Osteoblast (primary cell): ENCODE measurements around the gene CTDSPL2. TPM values are rescaled to one million over a fixed set of nuclear protein-coding genes. Genes with fewer than 3 reads are reported as not detected.

ENCODE experiments used
- DNase-seq: peaks from one replicate; pipeline ENCODE4 v3.0.0; 2011; ENCODE audit warnings: low spot score, mixed read lengths; ENCODE audit not compliant: insufficient read length; ENCODE audit errors: missing footprints
- H2AFZ ChIP-seq: 2 replicates; pipeline ENCODE4 v1.6.0; 2011; ENCODE audit warnings: mild to moderate bottlenecking, low read length
- H3K27ac ChIP-seq: 2 replicates; pipeline ENCODE4 v1.5.1; 2011; ENCODE audit warnings: mild to moderate bottlenecking, low read depth, low read length, moderate library complexity
- H3K27me3 ChIP-seq: 2 replicates; pipeline ENCODE4 v1.6.0; 2012; ENCODE audit warnings: mild to moderate bottlenecking, control low read depth, inconsistent platforms, low read length, moderate library complexity; ENCODE audit not compliant: insufficient read depth
- H3K36me3 ChIP-seq: 2 replicates; pipeline ENCODE4 v1.5.1; 2011; ENCODE audit warnings: mild to moderate bottlenecking, low read length, control low read depth, moderate library complexity; ENCODE audit not compliant: insufficient read depth
- H3K4me1 ChIP-seq: 2 replicates; pipeline ENCODE4 v1.5.1; 2011; ENCODE audit warnings: mild to moderate bottlenecking, low read length, control low read depth, moderate library complexity; ENCODE audit not compliant: insufficient read depth
- H3K4me2 ChIP-seq: 2 replicates; pipeline ENCODE4 v1.6.0; 2011; ENCODE audit warnings: mild to moderate bottlenecking, low read length; ENCODE audit not compliant: insufficient read depth
- H3K4me3 ChIP-seq: fragments of 200-600 bp; sonication (generic); 3 replicates; pipeline ENCODE4 v1.5.1; 2012; ENCODE audit warnings: mild to moderate bottlenecking, low read length, inconsistent platforms; ENCODE audit not compliant: insufficient read depth
- H3K79me2 ChIP-seq: 2 replicates; pipeline ENCODE4 v1.6.0; 2012; ENCODE audit warnings: mild to moderate bottlenecking, low read length, control low read depth, inconsistent platforms; ENCODE audit not compliant: insufficient read depth
- H3K9me3 ChIP-seq: 2 replicates; pipeline ENCODE4 v1.5.1; 2011; ENCODE audit warnings: low read depth, low read length, control low read depth
- H4K20me1 ChIP-seq: 2 replicates; pipeline ENCODE4 v1.6.0; 2012; ENCODE audit warnings: mild to moderate bottlenecking, low read length, control low read depth; ENCODE audit not compliant: insufficient read depth
- CTCF ChIP-seq: IDR thresholded peaks from 2 replicates; pipeline ENCODE4 v1.5.1; 2011; ENCODE audit warnings: mild to moderate bottlenecking, low read depth, low read length, moderate library complexity; ENCODE audit errors: extremely low read depth
- total RNA-seq: library from RNA; depleted of rRNA; stranded (reverse); fragments of >200 nt; gene quantifications from 2 replicates; pipeline ENCODE4 v1.2.3, GENCODE V29; 2012

Gene CTDSPL2
- total RNA-seq, 1 donor, result 75.3 TPM

GRCh38 chr15:44468709-44469385, 41.4 kb downstream of the CTDSPL2 start:
- Histone ChIP-seq H4K20me1 (no peaks in the 10 kb centered on the region), H3K9me3 (no peaks in the 10 kb centered on the region), H3K4me2 (no peak overlapping the region), H3K27me3 (no peaks in the 10 kb centered on the region), H3K79me2 (peaks cover 58% of the 10 kb centered on the region), H3K4me3 (no peak overlapping the region), H3K36me3 (no peaks in the 10 kb centered on the region), H2AFZ (no peak overlapping the region), H3K27ac (peak overlapping the region; percentile 75), H3K4me1 (peaks cover 7% of the 10 kb centered on the region)
- no peak for TF ChIP-seq CTCF
- DNase-seq, result peak; percentile 85

GRCh38 chr15:44471885-44472455, 44.5 kb downstream of the CTDSPL2 start:
- TF ChIP-seq CTCF, result no peak
- peaks cover 47% of the 10 kb centered on the region for H3K79me2 ChIP-seq
- H3K4me2 ChIP-seq, result no peak overlapping the region

GRCh38 chr15:44479343-44479742, 51.9 kb downstream of the CTDSPL2 start:
- Histone ChIP-seq H3K4me2 (no peak overlapping the region), H3K4me3 (no peak overlapping the region), H2AFZ (no peak overlapping the region), H3K27ac (no peak overlapping the region), H3K4me1 (no peaks in the 10 kb centered on the region), H3K9me3 (no peaks in the 10 kb centered on the region), H3K27me3 (no peaks in the 10 kb centered on the region), H3K79me2 (peaks cover 53% of the 10 kb centered on the region), H4K20me1 (peaks cover 8% of the 10 kb centered on the region), H3K36me3 (no peaks in the 10 kb centered on the region)
- no peak for DNase-seq
- no peak for TF ChIP-seq CTCF

More at GRCh38 chr15:44471885-44472455, 44.5 kb downstream of the CTDSPL2 start:
- H3K27ac ChIP-seq, result no peak overlapping the region
- H3K9me3 ChIP-seq, result no peaks in the 10 kb centered on the region
- no peaks in the 10 kb centered on the region for H4K20me1 ChIP-seq
- H3K4me3 ChIP-seq, result no peak overlapping the region
- no peak overlapping the region for H2AFZ ChIP-seq
- H3K27me3 ChIP-seq, result no peaks in the 10 kb centered on the region
- H3K36me3 ChIP-seq, result no peaks in the 10 kb centered on the region
- DNase-seq, result no peak
- H3K4me1 ChIP-seq, result peaks cover 7% of the 10 kb centered on the region

GRCh38 chr15:44482090-44482489, 54.7 kb downstream of the CTDSPL2 start:
- H3K27ac ChIP-seq, result peak overlapping the region; percentile 8
- H3K4me3 ChIP-seq, result no peak overlapping the region
- H4K20me1 ChIP-seq, result peaks cover 8% of the 10 kb centered on the region
- no peak for DNase-seq
- TF ChIP-seq CTCF, result no peak
- H3K9me3 ChIP-seq, result no peaks in the 10 kb centered on the region
- H3K36me3 ChIP-seq, result peaks cover 9% of the 10 kb centered on the region
- H3K4me1 ChIP-seq, result no peaks in the 10 kb centered on the region
- H3K4me2 ChIP-seq, result no peak overlapping the region
- H2AFZ ChIP-seq, result no peak overlapping the region
- H3K27me3 ChIP-seq, result no peaks in the 10 kb centered on the region
- H3K79me2 ChIP-seq, result peaks cover 45% of the 10 kb centered on the region
